ENCODE data around the gene CCDC85B. TPM values are rescaled to one million over a fixed set of nuclear protein-coding genes. Genes with fewer than 3 reads are reported as not detected.

CCDC85B gene
- total and polyA plus RNA-seq, 2 of the 13 experiments (the other 11 are each of a cell fraction or from before 2014, with no cell fraction given): 8.2 to 19.5 TPM

DNA sequence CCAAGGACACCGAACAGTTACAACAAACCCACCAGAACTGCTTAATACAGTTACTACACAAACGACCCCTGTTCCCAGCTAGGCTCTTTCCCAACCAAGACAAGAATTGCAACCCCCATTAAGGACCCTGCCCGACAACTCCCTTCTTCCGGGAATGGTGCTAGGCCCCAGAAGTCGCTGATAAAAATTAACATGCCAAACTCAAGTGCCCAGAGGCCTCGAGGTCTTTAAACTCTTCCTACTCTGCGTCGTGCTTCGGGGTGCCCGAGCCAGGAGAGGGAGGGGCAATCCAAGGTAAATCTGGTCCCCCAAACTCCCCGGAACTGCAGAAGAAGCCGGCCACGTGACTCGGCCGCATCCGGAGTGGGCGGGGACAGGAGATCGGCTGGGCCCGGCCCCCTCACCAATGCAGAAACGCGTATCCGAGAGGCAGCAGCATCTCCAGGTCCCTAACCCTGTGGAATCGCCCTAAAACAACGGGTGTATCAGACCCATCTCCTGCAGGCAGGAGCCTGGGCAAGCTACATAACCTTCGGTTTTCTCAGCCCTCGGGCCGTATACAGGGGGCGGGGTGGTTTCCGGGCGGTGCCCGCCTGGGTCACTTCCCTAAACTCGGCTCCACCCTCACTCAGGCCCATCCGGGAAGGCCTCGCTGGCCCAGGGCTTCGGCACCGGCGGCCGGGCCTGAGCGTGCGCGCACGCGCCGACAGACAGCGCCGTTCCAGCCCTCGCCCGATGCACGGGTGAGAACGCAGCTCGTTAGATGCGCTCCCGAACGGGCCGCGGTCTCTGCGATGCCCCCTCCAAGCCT lies 33.6 kb upstream of the CCDC85B start (continued):
- TF ChIP-seq, protein P1, sequence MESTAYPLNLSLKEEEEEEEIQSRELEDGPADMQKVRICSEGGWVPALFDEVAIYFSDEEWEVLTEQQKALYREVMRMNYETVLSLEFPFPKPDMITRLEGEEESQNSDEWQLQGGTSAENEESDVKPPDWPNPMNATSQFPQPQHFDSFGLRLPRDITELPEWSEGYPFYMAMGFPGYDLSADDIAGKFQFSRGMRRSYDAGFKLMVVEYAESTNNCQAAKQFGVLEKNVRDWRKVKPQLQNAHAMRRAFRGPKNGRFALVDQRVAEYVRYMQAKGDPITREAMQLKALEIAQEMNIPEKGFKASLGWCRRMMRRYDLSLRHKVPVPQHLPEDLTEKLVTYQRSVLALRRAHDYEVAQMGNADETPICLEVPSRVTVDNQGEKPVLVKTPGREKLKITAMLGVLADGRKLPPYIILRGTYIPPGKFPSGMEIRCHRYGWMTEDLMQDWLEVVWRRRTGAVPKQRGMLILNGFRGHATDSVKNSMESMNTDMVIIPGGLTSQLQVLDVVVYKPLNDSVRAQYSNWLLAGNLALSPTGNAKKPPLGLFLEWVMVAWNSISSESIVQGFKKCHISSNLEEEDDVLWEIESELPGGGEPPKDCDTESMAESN (CRISPR knock-in tag; conservative IDR thresholded peaks at IDR 0.05): no peak
- TF ChIP-seq, protein P2, sequence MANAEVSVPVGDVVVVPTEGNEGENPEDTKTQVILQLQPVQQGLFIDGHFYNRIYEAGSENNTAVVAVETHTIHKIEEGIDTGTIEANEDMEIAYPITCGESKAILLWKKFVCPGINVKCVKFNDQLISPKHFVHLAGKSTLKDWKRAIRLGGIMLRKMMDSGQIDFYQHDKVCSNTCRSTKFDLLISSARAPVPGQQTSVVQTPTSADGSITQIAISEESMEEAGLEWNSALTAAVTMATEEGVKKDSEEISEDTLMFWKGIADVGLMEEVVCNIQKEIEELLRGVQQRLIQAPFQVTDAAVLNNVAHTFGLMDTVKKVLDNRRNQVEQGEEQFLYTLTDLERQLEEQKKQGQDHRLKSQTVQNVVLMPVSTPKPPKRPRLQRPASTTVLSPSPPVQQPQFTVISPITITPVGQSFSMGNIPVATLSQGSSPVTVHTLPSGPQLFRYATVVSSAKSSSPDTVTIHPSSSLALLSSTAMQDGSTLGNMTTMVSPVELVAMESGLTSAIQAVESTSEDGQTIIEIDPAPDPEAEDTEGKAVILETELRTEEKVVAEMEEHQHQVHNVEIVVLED (CRISPR knock-in tag; IDR thresholded peaks at IDR 0.05; ENCODE audit: borderline replicate concordance): no peak
- no peak for TF ChIP-seq SIX1 (CRISPR knock-in tag; IDR thresholded peaks at IDR 0.05; ENCODE audit: borderline replicate concordance)
- TF ChIP-seq ZNF749 (CRISPR knock-in tag; IDR thresholded peaks at IDR 0.05; ENCODE audit: borderline replicate concordance): no peak
- no peak for TF ChIP-seq ZZZ3 (CRISPR knock-in tag; IDR thresholded peaks at IDR 0.05; ENCODE audit: borderline replicate concordance)
- no peak for TF ChIP-seq ZNF781 (CRISPR knock-in tag; IDR thresholded peaks at IDR 0.05; ENCODE audit: borderline replicate concordance, not compliant biosample characterization)
- TF ChIP-seq RBM39 (IDR thresholded peaks at IDR 0.05; ENCODE audit: low read depth, low read length, poor library complexity, severe bottlenecking): peak; percentile 39
- TF ChIP-seq ZNF883 (CRISPR knock-in tag; IDR thresholded peaks at IDR 0.05; ENCODE audit: not compliant biosample characterization): no peak
- no peak for TF ChIP-seq NAIF1 (CRISPR knock-in tag; IDR thresholded peaks at IDR 0.05; ENCODE audit: borderline replicate concordance)
- TF ChIP-seq KLF12 (CRISPR knock-in tag; IDR thresholded peaks at IDR 0.05; ENCODE audit: borderline replicate concordance): 0 out of 2 replicates have a peak, but pooled peaks have one; percentile 15
- TF ChIP-seq GTF2F1 (IDR thresholded peaks at IDR 0.05; ENCODE audit: low read length): no peak
- TF ChIP-seq ZFAT (CRISPR knock-in tag; conservative IDR thresholded peaks at IDR 0.05): 0 out of 2 replicates have a peak, but pooled peaks have one; percentile 53
- TF ChIP-seq ZBTB3 (CRISPR knock-in tag; IDR thresholded peaks at IDR 0.05; ENCODE audit: borderline replicate concordance, low read depth): no peak
- 0 out of 2 replicates have a peak, but pooled peaks have one; percentile 14 for TF ChIP-seq ZIK1 (CRISPR knock-in tag; IDR thresholded peaks at IDR 0.05; ENCODE audit: borderline replicate concordance, low read depth)
- TF ChIP-seq, protein P3, sequence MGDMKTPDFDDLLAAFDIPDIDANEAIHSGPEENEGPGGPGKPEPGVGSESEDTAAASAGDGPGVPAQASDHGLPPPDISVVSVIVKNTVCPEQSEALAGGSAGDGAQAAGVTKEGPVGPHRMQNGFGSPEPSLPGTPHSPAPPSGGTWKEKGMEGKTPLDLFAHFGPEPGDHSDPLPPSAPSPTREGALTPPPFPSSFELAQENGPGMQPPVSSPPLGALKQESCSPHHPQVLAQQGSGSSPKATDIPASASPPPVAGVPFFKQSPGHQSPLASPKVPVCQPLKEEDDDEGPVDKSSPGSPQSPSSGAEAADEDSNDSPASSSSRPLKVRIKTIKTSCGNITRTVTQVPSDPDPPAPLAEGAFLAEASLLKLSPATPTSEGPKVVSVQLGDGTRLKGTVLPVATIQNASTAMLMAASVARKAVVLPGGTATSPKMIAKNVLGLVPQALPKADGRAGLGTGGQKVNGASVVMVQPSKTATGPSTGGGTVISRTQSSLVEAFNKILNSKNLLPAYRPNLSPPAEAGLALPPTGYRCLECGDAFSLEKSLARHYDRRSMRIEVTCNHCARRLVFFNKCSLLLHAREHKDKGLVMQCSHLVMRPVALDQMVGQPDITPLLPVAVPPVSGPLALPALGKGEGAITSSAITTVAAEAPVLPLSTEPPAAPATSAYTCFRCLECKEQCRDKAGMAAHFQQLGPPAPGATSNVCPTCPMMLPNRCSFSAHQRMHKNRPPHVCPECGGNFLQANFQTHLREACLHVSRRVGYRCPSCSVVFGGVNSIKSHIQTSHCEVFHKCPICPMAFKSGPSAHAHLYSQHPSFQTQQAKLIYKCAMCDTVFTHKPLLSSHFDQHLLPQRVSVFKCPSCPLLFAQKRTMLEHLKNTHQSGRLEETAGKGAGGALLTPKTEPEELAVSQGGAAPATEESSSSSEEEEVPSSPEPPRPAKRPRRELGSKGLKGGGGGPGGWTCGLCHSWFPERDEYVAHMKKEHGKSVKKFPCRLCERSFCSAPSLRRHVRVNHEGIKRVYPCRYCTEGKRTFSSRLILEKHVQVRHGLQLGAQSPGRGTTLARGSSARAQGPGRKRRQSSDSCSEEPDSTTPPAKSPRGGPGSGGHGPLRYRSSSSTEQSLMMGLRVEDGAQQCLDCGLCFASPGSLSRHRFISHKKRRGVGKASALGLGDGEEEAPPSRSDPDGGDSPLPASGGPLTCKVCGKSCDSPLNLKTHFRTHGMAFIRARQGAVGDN (CRISPR knock-in tag; IDR thresholded peaks at IDR 0.05): peak; percentile 70
- no peak for TF ChIP-seq TP53 (CRISPR knock-in tag; conservative IDR thresholded peaks at IDR 0.05)

All from HepG2 (cell line).